Esophagus (tissue), 2 donors: ENCODE results near the gene IDH3A. TPM values are rescaled to one million over a fixed set of nuclear protein-coding genes. Genes with fewer than 3 reads are reported as not detected.

Experiments
- H3K27ac ChIP-seq, 2 donors: one replicate each; pipeline ENCODE4 v1.5.1; 2013; ENCODE audit warnings: low read depth in 2 of 2, mild to moderate bottlenecking in 2 of 2, inconsistent platforms in 1 of 2, low read length in 1 of 2, moderate library complexity in 1 of 2
- H3K27me3 ChIP-seq, 2 donors: one replicate each; pipeline ENCODE4 v1.6.1; 2013; ENCODE audit warnings: low read length in 2 of 2, control low read depth in 1 of 2, mild to moderate bottlenecking in 1 of 2; ENCODE audit not compliant: insufficient read depth in 2 of 2, control insufficient read depth in 1 of 2
- H3K36me3 ChIP-seq, 2 donors: one replicate each; pipeline ENCODE4 v1.6.1; 2013; ENCODE audit warnings: low read length in 1 of 2; ENCODE audit not compliant: control insufficient read depth in 2 of 2, insufficient read depth in 2 of 2
- H3K4me1 ChIP-seq, 2 donors: one replicate each; pipeline ENCODE4 v1.6.1; 2013; ENCODE audit warnings: low read length in 1 of 2; ENCODE audit not compliant: control insufficient read depth in 2 of 2, insufficient read depth in 2 of 2
- H3K4me3 ChIP-seq, 2 donors: one replicate each; pipeline ENCODE4 v1.5.1; 2013; ENCODE audit warnings: low read length in 2 of 2, mild to moderate bottlenecking in 2 of 2, low read depth in 1 of 2, moderate library complexity in 1 of 2
- H3K9me3 ChIP-seq, 2 donors: one replicate each; pipeline ENCODE4 v1.6.1; 2013; ENCODE audit warnings: mild to moderate bottlenecking in 2 of 2, low read depth in 1 of 2, low read length in 1 of 2, moderate library complexity in 1 of 2; ENCODE audit not compliant: control insufficient read depth in 2 of 2, insufficient read depth in 1 of 2
- WGBS, 2 donors: extraction: QIAGEN DNeasy Blood & Tissue Kit; methylation state at CpG; one replicate each; pipeline ENCODE4 v1.1.7; 2013; 5-methylcytosine and 5-hydroxymethylcytosine counted together
- polyA plus RNA-seq, 2 donors: library from polyadenylated mRNA; stranded (reverse); fragments of 200-250 nt; gene quantifications; one replicate each; pipeline ENCODE4 v1.2.3, GENCODE V29; 2013
- donor health status: healthy with polysubstance abuse.
- donor health status: Bipolar disorder and iron deficiency.

Gene IDH3A
- 10 to 100 TPM; 20.0 to 37.6 TPM for polyA plus RNA-seq

DNA sequence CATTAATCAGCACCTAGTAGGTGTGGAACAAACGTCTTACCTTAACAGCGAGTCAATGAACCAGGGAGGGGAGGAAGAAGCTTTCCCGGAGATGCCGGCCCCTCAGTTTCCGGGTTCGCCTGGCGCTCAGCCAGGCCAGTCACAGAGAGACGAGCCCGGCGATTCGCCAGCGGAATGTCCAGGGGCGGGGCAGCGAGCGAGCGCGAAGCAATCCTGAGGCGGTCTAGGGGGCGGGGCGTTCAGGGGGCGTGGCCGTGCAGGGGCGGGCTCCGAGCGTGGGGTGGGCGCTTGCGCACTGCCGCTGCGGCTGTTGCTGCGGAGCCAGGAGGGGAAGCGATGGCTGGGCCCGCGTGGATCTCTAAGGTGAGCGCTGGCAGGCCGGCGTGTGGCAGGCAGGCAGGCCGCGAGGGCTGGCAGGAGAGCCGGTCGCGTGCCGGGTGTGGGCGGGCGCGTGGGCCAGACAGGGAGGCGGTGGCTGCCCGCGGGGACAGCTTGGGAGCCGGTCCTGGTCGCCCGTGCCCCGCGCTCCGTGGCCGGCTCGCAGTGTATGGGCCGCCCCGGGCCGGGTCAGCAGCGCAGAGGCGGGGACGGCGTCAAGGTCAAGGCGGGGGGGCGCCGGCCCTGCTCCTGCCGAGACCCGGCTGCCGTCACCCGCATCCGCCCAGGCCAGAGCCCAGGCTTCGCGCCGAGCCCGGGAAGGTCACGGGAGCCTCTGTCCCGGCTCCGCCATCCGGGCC lies at the start of gene IDH3A:
IDH3A (plus strand) TSS at position 295 of the 737 bp plus-strand sequence; CDS start at position 337, 42 bp downstream.
- Histone ChIP-seq H3K4me3 (peak within 1 kb of the TSS; percentile 73 to 97), H3K9me3 (no peaks in the 10 kb centered on the region), H3K36me3 (no peaks in the 10 kb centered on the region), H3K27me3 (no peaks in the 10 kb centered on the region), H3K4me1 (peaks cover 5 to 16% of the 10 kb centered on the region in 2 donors), H3K27ac (peak within 1 kb of the TSS; percentile 68 to 84)
- WGBS, 2 donors: 0% methylated on average over 57 to 79 of the region's 79 CpGs

DNA sequence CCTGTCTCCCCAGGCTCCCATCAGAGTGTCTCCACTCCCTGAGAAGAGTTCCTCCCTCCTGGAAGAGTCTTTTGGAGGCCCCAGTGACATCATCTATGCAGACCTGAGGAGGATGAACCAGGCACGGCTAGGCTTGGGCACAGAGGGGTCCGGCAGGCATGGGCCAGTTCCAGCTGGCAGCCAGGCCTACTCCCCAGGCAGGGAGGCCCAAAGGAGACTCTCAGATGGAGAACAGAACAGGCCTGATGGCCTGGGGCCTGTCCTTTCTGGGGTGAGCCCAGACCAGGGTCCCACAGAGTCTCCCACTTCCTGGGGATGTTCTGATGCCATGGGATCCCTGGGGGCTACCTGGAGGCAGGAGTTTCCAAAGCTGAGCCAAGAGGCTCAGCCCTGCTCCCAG lies 48.3 kb upstream of the IDH3A start:
- H3K4me3 ChIP-seq: no peak overlapping the region
- no peak overlapping the region for H3K27ac ChIP-seq
- H3K9me3 ChIP-seq: no peaks in the 10 kb centered on the region
- no peaks in the 10 kb centered on the region for H3K36me3 ChIP-seq
- H3K4me1 ChIP-seq: no peaks in the 10 kb centered on the region
- no peaks in the 10 kb centered on the region for H3K27me3 ChIP-seq
- WGBS, 2 donors: 82 to 86% methylated on average over 2 of the region's 2 CpGs

DNA sequence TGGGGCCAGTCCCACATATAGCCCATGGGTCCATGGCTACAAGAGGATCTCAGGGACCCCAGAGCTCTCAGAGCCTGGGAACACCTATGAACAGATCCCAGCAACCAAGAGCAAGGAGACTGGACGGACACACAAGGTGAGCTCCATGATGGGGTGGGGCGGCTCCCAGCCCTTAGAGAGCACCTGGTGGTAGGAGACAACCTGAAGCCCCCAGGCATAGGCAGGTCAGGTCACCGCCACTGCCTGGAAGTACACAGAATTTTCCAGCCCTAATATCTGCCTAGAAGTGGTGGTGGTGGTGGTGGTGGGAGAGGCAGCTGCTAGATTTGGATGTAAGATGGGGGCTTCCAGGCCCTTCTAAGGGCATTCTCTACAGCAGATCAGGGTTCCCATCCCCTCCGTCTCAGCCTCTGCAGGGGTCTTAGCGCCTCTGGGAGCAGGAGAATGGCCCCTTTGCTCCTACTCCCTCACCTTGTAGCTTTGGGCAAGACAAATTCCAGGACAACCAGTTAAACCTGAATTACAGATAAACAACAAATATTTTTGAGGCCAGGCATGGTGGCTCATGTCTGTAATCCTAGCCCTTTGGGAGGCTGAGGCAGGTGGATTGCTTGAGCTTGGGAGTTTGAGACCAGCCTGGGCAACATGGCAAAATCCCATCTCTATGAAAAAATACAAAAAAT lies 47.6 kb upstream of the IDH3A start:
- WGBS, 2 donors: 91 to 98% methylated on average over 5 of the region's 5 CpGs
- Histone ChIP-seq H3K4me3 (no peak overlapping the region), H3K4me1 (no peaks in the 10 kb centered on the region), H3K27me3 (no peaks in the 10 kb centered on the region), H3K36me3 (no peaks in the 10 kb centered on the region), H3K27ac (no peak overlapping the region), H3K9me3 (no peaks in the 10 kb centered on the region)

DNA sequence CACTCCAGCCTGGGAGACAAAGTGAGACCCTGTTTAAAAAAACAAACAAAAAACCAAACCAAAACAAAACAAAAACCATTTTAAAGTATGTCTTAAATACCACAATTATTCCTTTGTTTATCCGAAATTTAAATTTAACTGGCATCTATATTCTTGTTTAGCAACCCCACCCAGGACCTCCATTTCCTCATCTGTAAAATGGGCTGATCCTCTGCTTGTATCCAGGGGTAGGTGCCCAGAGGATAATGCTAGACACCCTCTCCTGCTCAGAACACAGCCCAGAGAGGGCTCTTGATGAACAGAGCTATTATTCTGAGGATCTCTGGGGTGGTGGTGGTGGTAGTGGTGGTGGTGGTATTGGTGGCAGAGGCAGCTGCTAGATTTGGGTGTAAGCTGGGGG lies 47.0 kb upstream of the IDH3A start:
- 86 to 87% methylated on average over 1 of the region's 1 CpG for WGBS, 2 donors
- no peaks in the 10 kb centered on the region for H3K36me3 ChIP-seq

DNA sequence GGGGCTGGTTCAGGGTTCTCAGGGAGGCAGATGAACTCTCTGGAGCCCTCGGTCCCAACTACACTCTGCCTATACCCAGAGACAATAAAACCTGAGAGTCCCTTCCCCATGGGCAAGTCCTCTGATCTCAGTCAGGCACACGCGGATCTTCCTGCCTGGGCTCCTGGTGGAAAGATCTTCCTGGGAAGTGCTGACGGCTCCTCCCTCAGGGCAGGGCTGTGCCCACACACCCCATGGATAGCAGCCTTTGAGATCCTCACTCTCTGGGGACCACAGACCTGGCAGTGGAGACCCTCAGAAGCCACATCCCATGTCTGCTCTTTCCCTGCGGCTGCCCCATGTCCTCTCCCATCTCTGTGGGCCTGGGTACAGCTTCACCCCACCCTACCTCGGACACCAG lies 46.4 kb upstream of the IDH3A start:
- 83 to 85% methylated on average over 6 of the region's 6 CpGs for WGBS, 2 donors
- Histone ChIP-seq H3K27me3 (no peaks in the 10 kb centered on the region), H3K9me3 (no peaks in the 10 kb centered on the region), H3K4me1 (no peaks in the 10 kb centered on the region), H3K27ac (no peak overlapping the region), H3K36me3 (no peaks in the 10 kb centered on the region), H3K4me3 (no peak overlapping the region)

More for the DNA sequence above, 47.0 kb upstream of the IDH3A start:
- H3K9me3 ChIP-seq: no peaks in the 10 kb centered on the region
- no peaks in the 10 kb centered on the region for H3K27me3 ChIP-seq
- H3K4me3 ChIP-seq: no peak overlapping the region
- no peak overlapping the region for H3K27ac ChIP-seq
- no peaks in the 10 kb centered on the region for H3K4me1 ChIP-seq

DNA sequence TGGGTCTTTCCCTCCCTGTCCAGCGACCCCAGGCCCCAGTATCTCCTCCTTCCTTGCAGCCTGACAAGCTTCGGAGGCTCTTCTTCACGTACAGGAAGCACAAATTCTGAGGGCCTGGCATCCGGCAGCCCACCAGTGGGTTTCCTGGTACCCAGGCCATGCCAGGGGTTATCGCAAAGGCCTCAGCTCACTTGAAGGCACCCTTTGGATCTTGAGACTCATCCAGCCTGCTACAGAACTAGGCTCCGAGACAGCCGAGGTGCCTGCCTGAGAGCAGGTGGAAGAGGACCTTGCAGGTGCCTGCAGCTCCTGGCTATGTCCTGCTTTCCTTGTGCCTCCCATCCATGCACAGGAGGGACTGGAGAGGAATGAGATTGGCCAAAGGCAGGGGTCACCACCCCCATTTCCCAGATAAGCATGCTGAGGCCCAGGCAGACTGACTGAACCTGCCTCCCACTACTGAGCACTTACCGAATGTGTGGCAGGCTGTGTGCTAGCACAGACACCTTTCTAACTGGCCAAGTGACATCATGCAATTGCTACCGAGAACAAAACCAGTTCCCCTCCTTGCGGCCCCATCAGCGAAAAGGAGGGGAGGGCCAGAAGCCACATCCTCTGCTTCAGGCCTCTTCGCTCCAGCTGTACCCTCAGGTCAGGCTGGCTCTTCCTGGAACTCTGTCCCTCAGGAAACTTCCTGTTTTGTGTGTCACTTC lies 45.6 kb upstream of the IDH3A start:
- Histone ChIP-seq H3K9me3 (no peaks in the 10 kb centered on the region), H3K27me3 (no peaks in the 10 kb centered on the region), H3K4me1 (no peaks in the 10 kb centered on the region), H3K27ac (no peak overlapping the region), H3K4me3 (no peak overlapping the region), H3K36me3 (no peaks in the 10 kb centered on the region)
- WGBS, 2 donors: 80% methylated on average over 12 of the region's 12 CpGs

DNA sequence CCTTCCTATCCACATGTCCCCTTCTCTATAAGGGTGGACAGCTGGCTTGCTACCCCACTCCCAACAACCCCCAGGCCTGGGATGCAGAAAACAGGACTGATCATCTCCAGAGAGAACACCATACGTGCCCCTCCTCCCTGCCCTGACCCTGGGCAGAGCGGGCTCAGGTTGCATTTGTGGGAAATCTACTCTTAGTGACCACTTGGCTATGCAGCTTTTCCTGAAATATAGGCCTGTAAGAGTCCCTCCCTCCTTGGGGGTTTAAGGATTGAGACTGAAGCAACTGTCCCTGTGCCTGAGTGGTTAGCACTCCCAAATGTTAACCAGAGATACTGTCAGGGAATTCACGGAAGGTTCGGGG lies 45.1 kb upstream of the IDH3A start:
- Histone ChIP-seq H3K27ac (no peak overlapping the region), H3K36me3 (no peaks in the 10 kb centered on the region), H3K4me1 (no peaks in the 10 kb centered on the region), H3K4me3 (no peak overlapping the region), H3K27me3 (no peaks in the 10 kb centered on the region), H3K9me3 (no peaks in the 10 kb centered on the region)
- WGBS, 2 donors: 92% methylated on average over 4 of the region's 4 CpGs

DNA sequence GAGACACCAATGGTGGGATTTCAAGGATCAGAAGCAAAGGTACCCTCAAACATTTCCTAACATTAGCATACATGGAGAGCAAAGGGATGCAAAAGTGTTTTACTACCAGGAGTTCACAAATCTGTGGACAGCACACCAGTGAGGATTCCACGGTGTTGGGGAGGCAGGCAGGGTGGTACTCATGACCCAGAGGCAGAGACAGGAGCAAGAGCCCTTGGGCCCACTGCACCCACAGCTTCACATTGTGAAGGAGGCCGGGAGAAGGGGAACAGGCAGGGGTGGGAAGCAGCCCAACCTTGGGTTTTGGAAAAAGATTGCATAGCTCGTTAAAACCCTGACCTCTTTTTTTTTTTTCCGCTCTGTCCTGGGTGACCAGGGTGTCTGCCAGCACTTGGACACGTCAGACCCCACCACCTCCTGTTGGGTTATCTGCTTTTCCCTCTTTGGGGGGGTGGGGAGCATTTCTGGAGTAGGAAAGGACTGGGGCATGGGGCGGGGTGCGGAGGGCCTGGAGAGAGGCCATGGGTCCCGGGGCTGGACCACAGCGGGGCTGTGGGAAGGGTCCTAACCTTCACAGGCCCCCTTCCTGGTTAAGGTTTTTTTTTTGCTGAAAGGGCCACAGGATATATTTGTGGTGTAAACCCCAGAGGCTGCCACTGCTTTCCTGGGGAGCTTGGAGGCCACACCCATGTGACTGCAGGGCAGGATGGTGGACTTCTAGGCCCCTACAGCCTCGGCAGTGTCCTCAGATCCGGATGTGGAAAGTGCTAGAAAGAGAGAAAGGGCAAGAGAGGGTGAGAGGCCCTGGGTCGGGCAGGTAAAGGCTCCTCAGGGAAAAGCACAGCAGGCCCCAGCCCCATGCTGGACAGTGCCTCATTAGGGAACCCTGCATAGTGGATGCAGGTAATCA lies 44.3 kb upstream of the IDH3A start:
- no peaks in the 10 kb centered on the region for H3K4me1 ChIP-seq
- H3K27me3 ChIP-seq: no peaks in the 10 kb centered on the region
- no peaks in the 10 kb centered on the region for H3K9me3 ChIP-seq
- no peak overlapping the region for H3K4me3 ChIP-seq
- no peaks in the 10 kb centered on the region for H3K36me3 ChIP-seq
- 82 to 85% methylated on average over 12 of the region's 12 CpGs for WGBS, 2 donors
- no peak overlapping the region for H3K27ac ChIP-seq
